SHP77 (cell line): ENCODE measurements around the gene FNDC11.
A peak's percentile ranks its signal among the peaks of the same experiment; 100 is the strongest.
"Not testable (repeated sequence)": the region's sequence is repeated elsewhere in the genome, so short reads cannot be mapped to it uniquely, and the experiment has no call there.

Source experiments
- DNase-seq, 2 experiments: peaks; one replicate each; lab custom pipeline; 2025; lab: John Stamatoyannopoulos, UW

FNDC11 gene, protein sequence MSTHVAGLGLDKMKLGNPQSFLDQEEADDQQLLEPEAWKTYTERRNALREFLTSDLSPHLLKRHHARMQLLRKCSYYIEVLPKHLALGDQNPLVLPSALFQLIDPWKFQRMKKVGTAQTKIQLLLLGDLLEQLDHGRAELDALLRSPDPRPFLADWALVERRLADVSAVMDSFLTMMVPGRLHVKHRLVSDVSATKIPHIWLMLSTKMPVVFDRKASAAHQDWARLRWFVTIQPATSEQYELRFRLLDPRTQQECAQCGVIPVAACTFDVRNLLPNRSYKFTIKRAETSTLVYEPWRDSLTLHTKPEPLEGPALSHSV

DNA sequence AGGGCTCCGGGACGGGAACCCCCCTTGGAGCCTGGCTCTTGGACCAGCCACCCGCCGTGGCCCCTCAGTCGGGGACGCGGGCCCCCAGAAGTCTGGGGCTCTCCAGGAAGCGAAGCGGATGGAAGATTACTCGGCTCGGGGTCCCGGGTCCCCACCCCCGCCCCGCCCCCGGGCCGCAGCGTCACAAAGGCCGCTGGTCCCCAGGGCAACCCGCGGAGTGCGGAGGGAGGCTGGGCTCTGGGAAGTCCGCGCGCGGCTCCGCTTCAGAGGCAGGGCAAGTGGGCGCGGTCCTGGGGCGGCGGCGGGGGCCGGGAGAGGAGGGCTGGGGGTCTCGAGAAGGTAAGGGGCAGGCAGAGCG lies at the start of gene FNDC11:
Gene FNDC11, plus strand, starts transcription at position 227 of the 358 bp plus-strand sequence. CDS start 1,505 bp downstream, outside the sequence.
- no peak for DNase-seq

DNA sequence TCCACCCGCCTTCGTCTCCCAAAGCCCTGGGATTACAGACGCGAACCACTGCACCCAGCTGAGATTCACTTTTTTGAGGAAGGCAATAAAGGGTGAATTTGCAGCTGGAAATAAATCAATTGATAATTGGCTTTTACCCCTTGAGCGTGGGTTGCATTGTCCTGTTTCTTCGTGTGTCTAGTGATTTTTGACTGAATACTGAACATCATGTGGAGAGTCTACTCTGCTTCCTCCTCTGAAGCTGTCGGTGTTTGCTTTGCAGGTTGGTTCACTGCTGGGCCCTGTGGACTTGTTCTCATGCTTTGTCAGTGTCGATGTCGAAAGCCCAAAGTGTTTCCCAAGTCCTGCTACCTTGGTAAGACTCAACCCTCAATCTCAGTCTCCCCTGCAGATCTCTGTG lies 49.3 kb upstream of the FNDC11 start:
- DNase-seq: no peak

DNA sequence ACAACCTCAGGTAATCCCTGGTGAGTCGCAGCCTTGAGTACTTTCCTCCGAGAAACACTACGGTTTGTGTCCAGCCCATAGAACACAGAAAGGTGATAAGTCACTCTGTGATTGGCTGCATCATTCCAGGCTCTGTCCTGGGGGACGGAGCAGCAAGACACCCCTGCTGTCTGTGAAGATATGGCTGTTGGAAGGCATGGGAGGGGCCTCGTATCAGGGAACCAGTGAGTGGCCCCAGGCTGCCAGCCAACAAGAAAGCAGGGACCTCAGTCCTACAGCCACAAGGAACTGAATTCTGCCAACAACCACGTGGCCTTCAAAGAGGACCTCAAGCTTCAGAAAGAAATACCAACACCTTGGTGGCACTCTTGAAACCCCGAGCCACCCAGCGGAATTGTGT lies 48.7 kb upstream of the FNDC11 start:
- no peak for DNase-seq

DNA sequence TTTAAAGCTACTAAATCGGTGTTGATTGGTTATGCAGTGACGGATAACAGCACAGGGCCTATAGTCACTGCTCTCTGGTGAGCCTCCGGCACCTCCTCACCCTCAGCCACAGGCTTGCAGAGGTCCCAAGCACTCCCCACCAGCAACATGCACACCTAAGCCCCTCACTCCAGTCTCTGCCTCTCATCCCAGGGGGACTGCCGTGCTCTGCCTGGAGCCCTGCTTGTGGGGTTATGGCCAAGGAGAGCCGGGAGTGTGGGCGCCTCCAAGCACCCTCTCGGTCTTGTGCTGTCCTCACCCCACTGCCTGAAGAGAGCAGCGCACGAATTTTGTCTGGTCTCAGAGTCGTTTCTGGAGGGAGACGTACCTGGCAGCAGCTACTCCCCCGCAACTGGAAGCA lies 48.2 kb upstream of the FNDC11 start:
- DNase-seq: no peak

DNA sequence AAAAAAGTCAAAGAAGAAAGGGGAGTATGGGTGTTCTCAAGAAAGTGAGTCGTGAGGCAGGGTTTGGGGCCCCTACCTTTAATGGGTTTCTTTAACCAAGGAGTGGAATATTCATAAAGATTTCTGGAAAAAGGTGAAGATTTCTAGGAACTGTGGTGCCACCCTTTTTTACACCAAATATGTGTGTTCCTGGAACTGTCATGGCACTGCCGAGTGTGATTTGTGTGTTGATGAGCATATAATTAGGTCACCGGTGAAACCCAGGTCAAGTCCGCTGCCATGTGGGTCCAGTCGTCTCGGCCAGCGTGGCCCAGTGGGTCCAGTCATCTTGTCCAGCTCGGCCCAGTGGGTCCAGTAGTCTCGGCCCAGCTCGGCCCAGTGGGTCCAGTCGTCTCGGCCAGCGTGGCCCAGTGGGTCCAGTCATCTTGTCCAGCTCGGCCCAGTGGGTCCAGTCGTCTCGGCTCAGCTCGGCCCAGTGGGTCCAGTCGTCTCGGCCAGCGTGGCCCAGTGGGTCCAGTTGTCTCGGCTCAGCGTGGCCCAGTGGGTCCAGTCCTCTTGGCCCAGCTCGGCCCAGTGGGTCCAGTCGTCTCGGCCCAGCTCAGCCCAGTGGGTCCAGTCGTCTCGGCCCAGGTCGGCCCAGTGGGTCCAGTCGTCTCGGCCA lies 46.7 kb upstream of the FNDC11 start:
- DNase-seq: no peak

DNA sequence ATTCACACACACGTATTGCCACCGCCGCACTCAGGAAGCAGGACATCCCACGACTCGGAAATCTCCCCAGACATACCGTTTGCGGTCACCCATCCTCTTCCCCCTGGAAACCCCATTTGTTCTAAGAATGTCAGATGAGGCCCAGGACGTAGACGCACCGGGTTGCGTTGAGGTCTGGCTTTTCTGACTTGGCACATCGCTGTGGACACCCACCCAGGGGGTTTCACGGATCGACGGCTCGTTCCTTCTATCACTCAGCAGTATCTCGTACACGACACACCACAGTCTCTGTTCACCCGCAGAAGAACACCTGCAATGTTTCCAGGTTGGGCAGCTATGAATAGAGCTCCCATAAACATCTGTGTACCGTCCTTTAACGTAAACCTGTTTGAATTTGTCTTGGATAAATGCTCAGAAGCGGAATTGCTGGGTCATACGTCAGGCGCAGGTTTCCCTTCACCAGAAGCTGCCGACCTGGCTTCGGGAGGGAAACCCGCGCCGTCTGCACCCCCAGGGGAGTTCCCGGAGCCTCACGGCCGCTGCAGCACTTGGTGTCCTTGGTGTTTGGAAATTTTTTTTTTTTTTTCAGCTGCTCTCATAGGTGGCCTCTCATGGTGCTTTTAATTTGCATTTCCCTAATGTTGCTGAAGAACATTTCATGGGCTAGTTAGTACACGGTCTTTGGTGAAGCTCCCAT lies 45.7 kb upstream of the FNDC11 start:
- DNase-seq: no peak

DNA sequence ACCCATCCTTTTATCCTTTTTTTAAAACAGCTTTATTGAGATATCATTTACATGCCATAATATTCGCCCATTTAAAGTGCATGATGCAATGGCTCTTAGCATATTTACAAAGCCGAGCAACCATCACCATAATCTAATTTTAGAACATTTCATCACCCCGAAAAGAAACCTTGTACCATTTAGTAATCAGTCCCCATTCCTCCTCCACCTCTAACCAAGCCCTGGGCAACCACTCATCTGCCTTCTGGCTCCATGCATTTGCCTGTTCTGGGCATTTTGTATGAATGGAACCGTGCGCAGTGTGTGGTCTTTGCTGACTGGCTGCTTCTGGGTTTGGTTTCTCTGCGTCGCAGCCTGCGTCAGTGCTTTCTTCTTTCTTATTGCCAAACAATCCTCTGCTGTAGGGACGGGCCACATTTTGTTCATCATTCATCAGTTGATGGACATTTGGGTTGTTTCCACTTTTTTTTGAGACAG lies 44.8 kb upstream of the FNDC11 start:
- peak; percentile 31 to 37 for DNase-seq

DNA sequence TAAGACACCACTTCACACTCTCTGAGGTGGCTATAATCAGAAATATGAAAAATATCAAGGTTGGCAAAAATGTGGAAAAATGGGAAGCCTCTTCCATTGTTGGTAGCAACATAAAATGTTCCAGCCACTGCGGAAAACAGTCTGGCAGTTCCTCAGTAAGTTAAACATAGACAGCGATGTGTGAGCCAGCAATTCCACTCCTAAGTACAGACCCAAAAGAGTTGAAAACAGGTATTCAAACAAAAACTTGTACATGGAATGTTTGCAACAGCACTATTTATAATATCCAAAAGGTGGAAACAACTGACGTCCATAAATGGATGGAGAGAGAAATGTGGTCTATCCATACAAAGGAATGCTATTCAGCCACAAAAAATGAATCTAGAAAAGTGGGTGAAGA lies 40.8 kb upstream of the FNDC11 start:
- DNase-seq: no peak

DNA sequence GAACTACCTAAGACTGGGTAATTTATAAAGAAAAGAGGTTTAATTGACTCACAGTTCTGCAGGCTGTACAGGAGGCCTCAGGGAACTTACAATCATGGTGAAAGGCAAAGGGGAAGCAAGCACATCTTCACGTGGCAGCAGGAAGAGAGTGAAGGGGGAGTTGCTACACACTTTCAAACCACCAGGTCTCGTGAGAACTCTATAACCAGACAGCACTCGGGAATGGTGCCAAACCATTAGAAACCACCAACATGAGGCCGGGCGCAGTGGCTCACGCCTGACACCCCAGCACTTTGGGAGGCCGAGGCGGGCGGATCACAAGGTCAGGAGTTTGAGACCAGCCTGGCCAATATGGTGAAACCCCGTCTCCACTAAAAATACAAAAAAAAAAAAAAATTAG lies 39.4 kb upstream of the FNDC11 start:
- DNase-seq: not testable (repeated sequence)

DNA sequence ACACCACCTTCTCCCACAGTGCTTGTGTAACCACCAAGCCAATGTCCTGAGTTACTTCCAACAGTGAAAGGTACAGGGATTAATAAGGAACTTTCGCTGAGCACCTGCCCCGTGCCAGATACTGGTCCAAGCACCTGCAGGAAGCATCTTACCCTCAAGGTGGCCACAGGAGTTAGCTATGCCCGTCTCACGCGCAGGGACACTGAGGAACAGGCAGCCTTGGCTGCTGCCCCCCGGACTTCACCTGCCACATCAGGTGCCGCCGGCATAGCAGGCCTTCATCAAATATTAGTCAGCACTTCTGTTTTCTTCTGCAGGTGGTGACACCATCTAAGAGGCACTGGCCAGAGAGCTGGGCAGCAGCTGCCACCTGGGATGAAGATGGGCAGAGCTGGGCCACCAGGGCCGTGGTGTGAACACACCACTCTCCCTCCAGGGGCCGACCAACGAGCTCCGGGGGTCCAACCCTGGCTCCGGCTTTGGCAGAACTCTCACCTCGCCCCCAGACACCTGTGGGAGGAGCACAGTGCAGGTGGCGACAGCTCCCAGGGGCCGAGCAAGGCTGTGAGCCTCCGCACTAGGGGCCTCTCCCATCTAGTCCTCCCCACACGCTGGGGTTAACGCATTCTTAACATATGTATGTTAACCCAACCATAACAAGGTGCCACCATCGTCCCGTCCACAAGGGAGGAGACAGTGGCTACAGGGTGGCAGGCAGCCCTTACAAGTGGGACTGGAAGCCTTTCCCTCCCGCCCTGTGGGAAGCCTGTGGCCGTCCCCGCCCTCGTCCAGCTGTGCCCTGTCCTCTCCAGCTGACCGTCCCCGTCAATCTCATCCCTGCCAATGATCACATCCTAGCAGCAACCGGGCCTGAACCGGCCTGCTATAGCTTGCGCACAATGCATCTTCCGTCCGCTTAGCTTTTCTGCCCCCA lies 36.3 kb upstream of the FNDC11 start:
- DNase-seq: no peak

DNA sequence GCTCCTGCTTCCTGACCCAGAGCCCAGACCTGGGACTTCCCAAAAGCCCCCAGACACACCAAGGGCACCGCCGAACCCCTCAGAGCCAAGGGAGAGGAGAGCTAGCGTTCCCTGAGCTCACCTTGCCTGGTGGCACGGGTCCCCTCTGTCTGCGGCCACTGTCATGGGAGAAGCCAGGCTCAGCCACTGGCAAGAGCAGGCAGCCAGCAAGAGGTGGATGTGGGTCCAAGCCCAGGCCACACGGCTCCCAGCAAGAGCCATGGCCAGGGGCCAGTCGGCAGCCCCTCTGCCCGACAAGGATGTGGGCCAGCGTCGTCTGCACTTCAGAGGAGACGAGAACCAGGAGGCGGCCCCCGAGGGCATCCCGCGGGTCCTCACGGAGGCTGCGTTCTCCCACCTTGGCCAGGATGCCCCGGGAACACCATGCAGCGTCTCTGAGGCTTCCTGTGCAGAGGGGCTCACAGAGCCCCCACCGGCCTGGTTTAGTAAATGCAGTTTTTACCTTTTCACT lies 35.6 kb upstream of the FNDC11 start:
- DNase-seq: no peak

DNA sequence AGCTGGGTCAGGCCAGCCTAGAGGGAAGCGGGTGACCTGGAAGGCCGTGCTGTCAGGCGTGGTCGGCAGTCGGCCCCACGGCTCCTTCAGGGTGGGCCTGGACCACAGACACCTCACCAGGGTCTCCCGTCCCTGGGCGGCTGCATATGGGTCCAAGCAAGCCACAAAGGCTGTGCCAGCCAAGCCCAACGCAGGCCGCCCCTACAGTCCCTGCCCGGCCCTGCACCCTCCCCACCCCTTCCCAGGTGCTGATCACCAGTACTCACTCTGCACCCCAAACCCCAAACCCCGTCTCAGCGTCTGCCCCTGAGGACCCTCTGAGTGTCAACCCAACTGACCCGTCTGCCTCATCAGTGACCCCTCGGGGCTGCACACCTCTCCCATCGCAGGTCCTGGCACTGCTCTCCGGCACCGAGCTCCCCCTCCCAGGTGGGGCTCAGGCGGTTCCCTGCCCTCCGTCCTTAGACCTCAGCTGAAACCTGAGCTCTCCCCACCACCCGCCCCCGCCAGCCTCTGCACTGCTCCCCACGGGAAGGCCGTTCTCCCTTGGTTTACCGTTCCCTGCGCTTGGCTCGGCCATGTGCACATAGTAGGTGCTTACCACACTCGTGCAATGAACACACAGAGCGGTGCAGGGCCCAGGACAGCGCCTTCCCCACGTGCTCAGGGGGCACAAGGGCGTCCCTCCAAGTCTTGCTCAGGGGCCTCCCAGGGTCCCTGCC lies 34.9 kb upstream of the FNDC11 start:
- no peak for DNase-seq

DNA sequence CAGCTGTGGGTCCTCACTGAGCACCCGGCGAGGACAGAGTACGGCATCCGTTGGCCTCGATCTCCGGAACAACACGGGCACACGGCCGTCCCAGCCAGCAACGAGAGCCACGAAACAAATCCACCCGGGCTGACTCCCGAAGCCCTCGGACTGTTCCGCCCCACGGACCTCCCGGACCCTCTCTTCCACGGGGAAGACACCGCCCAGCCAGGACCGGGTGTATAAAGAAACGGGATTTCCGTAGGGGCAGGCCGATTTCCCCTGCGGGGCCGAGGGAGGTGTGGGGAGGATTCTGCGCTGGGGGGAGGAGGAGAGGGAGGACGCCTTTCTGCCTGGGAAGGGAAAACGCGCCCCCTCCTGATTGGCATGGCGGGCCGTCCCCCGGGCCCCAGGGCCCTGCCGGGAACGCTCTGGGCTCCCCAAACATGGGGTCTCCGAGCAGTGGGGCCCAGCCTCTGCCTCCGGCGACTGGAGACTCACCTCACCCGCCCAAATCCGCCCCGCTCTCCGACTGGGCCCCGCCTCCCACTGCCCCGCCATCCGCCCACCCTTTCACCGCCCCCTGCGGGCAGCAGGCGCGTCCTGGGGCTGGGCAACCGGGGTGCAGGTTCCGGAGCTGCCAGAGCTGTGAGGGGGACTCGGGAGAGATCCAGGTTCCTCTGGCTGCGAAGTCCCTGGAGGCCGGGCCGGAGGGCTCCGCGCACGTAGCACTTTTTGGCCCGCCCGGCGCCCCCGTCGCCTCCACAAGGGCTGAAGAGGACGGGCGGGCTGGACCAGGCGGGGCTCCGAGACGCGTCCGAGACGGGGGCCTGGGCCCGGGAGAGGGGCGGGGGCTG lies 34.1 kb upstream of the FNDC11 start:
- DNase-seq: peak in 1 of 2 experiments; percentile 72

DNA sequence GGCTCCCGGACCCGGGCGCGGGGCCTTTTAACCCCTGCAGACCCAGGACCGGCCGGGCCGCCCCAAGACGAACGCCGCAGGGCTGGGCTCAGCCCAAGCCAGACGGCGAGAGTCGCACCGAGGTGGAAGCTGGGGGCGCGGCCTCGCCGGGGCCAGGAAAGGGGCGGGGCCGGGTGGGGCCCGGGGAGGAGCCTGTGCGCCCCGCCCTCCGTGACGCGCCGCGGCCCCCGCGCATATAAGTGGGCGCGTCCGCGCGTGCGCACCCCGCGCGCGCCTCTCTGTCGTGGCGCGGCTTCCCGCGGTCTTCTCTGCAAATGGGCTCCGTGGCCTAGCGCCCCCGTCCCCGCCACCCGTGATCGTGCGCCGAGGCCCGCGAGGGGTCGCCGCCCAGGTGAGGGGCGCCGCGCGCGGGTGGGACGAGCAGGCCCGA lies 33.4 kb upstream of the FNDC11 start, which contains the start of gene PPDPF:
Gene PPDPF, plus strand, starts transcription at position 262 of the 430 bp plus-strand sequence. CDS start 544 bp downstream, outside the sequence.
- peak; percentile 76 to 77 for DNase-seq

DNA sequence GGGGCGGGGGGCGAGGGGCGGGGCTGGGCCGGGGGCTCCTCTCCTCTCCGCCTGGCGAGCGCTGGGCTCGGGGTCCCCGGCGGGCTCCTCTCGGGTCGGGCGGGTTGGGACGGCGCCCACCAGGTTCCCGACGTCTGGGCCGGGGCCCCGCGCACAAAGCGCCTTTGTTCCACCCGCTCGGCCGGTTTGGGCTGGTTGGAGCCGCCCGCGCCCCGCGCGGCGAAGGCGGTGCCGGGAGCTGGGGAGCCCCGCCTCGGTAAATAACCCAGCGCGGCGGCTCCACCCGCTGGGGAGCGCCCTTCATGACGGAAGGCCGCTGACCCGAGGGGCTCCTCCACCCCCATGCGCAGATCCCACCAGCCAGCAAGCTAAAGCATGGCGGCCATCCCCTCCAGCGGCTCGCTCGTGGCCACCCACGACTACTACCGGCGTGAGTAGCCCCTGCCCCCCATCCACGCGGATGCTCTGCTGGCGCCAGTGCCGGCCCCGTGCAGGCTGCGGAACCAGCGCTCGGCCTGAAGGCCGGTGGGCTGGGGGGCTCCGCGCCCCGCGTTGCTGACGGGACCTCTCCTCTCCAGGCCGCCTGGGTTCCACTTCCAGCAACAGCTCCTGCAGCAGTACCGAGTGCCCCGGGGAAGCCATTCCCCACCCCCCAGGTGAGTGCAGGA lies 32.9 kb upstream of the FNDC11 start:
- peak in 1 of 2 experiments; percentile 49 for DNase-seq

DNA sequence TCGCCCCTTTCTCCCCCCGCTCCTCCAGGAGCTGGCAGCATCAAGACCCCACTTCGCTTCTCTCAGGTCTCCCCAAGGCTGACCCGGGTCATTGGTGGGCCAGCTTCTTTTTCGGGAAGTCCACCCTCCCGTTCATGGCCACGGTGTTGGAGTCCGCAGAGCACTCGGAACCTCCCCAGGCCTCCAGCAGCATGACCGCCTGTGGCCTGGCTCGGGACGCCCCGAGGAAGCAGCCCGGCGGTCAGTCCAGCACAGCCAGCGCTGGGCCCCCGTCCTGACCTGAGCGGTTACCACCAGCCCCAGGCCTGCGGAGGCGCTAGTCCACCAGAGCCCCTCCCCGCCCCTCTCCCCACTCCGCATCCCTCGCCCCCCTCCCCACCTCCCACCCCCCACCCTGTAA lies 32.4 kb upstream of the FNDC11 start:
- DNase-seq: no peak

DNA sequence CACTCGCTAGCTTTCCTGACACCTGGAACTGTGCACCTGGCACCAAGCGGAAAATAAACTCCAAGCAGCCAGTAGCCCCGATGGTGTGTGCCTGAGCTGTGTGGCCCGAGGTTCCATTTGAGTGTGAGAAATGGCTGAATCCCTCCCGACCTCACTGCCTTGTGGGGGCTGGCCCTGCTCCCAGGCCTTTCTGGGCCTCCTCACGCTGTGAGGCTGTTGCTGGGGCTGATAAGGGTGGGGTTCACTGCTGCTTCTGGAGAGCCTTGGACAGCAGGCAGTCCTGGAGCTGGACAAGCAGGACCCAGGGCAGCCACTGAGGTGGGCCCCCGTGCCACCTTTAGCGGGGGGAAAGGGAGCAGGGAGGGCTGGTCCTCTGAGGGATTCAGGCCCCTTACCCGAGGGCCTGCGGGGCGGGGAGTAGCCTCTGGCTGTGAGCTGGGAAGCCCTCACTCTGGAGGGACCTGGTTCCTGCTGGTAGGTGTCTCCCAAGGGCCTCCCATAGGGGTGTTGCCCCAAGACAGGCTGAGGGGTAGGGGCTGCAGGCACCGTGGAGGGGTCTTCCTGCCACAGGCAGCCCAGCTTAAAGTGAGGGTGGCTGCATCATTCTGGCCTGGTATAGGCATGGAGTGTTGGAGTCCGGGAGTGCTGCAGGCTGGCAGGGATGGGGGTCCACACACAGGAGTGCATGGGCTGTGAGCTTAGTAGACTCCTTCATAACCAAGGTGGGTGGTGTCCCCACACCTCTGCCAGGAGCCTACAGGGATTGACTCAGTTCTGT lies 31.7 kb upstream of the FNDC11 start:
- DNase-seq: no peak

DNA sequence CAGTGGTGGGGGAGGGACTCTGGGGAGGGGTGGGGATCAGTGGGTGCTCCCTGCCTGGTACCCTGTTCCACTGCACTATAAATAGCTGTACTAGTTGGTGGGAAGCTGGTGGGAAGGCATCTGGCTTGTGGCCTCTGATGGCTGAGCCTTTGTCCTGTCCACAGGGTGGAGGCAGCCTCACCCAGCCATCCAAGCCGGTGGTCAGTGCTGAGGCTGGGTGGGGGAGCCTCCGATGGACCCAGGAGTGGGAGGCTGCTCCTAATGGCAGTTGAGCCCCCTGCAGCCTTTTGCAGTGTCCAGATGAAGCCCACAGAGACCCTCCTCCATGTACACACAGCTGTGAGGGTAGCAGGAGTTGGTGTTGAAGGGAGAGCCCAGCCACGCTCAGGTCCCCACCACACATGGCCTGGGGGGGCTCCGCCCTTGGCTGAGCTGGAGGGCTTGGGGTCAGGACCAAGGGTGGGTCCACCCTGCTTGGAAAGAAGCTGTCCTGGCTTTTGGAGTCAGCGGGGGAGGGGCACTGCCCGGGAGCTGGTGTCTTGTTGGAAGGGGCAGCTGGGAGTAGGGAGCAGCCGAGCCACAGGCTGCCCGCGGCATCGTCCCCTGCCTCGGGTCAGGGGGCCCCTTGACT lies 30.9 kb upstream of the FNDC11 start:
- DNase-seq: no peak
